Kasumi-1 (cell line): ENCODE data around the gene LAMP1.
"Not testable (repeated sequence)": the region's sequence is repeated elsewhere in the genome, so short reads cannot be mapped to it uniquely, and the experiment has no call there.

ENCODE experiments used
- DNase-seq, 2 experiments: peaks; one replicate each; lab custom pipeline; 2025; lab: John Stamatoyannopoulos, UW

Gene LAMP1

GRCh38 chr13:113327766-113328471 lies 30.9 kb downstream of the LAMP1 start:
- peak in 1 of 2 experiments; percentile 8 for DNase-seq

- no peak for DNase-seq
These were observed 31.8 kb downstream of the LAMP1 start for GRCh38 chr13:113328851-113329250.

DNA sequence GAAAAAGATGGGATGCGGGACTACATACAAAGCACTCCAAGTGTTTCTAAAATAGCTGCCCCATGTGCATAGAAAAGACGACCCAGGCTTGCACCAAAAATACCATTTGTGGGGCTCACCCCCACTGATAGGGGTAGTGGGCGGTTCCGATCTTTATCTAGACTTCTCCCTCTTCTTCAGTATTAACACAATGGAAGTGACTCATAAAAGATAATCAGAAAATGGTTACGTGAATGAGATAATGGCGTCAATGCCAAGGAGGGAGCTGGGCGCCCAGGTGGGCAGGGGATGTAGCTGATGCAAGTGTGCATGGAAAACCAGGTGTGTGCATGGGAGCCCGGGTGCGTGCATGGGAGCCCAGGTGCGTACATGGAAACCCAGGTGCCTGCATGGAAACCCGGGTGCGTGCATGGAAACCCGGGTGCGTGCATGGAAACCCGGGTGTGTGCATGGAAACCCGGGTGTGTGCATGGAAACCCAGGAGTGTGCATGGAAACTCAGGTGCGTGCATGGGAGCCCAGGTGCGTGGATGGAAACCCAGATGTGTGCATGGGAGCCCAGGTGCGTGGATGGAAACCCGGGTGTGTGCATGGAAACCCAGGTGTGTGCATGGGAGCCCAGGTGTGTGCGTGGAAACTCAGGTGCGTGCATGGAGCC lies 32.7 kb downstream of the LAMP1 start:
- peak in 1 of 2 experiments; percentile 2 for DNase-seq

DNA sequence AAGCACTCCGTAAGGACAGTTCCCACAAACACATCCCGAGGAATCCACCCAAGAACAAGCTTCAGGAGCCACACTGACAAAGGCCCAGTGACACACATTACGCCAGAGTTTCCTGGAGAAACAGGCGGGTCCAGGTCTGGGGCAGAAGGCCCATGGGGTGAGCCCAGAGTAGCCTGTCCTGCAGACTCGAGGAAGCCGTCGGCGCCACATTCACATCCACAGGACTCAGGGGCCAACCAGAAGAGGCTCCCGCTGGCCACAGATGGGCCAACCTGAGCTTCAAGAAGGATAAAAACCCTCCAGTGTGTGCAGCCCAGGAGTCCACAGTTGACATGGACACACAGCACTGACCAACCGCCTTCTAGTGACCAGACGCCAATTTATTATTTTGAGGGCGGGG lies 35.6 kb downstream of the LAMP1 start:
- DNase-seq: no peak

DNA sequence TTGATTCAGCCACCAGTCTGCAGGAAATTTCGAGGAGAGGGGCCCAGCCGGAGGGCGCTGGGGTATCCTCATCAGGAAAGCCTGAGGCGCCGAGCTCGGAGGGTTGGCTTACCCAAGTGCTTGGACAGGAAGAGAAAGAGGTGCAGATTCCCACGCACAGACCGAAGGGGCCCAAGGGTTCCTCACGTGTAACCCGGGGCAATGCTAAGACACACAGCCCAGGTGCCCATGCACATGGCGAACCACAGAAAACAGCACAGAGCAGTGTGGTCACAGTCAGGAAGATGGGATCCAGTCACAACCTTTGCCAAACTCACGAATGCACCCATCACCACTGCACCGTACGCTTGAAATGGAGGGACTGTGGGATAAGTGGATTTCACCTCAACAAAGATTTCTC lies 36.0 kb downstream of the LAMP1 start:
- no peak for DNase-seq

- no peak for DNase-seq
These were observed 40.5 kb downstream of the LAMP1 start for GRCh38 chr13:113337556-113337955.

- DNase-seq: no peak
These were observed 40.9 kb downstream of the LAMP1 start for GRCh38 chr13:113337976-113338375.

GRCh38 chr13:113338451-113338850 lies 41.4 kb downstream of the LAMP1 start:
- DNase-seq: no peak

DNA sequence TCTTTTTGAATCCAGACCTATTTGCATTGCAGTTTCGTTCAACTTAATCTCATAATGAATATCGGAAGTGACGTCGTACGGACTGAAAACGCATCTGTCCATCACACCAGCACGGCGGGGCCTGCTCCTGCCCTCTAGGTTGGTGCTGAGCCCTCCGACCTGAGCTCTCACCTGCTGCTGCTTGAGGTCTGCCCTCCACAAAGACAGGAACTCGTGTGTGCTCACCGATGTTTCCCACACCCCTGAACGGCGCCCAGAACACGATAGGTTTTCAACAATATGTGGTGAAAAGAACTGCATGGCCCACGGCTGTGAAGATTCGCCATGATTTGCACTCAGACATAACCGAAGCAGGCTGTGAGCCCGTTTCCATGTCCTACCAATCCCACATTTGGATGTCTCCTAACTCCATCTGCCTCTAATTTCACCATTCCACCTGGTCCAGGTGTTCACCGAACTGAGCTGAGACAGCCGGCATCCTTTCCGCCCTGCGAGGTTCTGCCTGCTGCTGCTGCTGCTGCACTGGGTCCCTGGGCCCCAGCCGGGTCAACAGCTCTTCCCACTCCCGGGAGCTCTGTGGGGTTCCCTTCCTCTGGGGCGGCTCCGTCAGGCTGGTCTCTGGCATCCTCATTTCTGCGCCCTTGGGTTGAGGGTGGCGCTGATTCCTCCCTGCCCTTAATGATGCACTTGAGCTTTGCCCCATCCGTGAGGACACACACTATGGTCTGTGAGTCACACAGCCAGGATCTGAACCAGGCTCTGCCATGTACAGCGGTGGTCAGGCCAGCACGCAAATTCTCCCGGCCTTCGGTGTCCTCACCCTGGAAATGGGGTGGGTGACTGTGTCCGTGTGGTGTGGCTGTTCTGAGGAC lies 46.0 kb downstream of the LAMP1 start:
- DNase-seq: no peak

DNA sequence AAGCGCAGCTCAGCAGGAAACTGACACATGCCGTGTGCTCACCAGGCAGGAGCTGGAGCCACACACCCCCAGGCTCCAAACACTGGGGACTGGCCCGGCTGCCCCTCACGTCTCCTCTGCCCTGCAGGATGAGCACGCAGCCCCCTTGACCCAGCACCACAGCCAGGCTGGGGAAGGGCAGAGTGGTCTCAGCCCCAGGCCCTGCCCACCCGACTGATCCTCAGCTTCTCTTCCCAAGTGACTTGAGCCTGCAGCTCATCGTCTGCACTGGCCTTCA lies 46.6 kb downstream of the LAMP1 start:
- no peak for DNase-seq

GRCh38 chr13:113345486-113345885 lies 48.4 kb downstream of the LAMP1 start:
- DNase-seq: no peak

DNA sequence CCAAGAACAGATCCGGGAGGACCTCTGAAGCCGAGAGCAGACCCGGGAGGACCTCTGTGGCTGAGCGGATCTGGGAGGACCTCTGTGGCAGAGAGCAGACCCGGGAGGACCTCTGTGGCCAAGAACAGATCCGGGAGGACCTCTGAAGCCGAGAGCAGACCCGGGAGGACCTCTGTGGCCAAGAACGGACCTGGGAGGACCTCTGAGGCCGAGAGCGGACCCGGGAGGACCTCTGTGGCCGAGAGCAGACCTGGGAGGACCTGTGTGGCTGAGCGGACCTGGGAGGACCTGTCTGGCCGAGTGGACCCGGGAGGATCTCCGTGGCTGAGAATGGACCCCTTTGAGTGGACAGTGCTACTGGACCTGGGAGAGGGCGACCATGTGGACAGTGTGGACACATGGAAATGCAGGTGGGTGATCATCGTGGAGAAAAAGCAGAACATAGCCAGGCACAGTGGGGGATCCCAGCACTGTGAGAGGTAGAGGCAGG lies 50.7 kb downstream of the LAMP1 start:
- not testable (repeated sequence) for DNase-seq

DNA sequence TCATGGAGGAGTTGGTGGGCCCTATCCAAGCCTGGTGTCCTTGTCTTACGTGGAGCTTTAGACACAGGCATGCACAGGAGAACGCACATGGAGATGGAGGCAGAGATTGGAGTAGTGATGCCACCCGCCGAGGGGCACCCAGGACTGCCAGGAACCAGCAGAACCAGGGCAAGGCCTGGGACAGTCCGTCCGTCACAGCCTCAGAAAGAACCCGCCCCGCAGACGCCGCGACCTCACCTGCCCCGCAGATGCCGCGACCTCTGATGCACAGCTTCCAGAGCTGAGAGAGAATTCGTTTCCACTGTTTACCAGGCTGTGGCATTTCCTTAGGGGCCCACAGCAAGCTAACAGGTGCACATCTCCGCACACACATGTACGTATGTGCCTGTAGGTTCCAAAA lies 51.6 kb downstream of the LAMP1 start:
- no peak for DNase-seq

GRCh38 chr13:113349050-113349449 lies 52.0 kb downstream of the LAMP1 start:
- DNase-seq: no peak

- no peak for DNase-seq
These were observed 52.5 kb downstream of the LAMP1 start for GRCh38 chr13:113349491-113349890.

DNA sequence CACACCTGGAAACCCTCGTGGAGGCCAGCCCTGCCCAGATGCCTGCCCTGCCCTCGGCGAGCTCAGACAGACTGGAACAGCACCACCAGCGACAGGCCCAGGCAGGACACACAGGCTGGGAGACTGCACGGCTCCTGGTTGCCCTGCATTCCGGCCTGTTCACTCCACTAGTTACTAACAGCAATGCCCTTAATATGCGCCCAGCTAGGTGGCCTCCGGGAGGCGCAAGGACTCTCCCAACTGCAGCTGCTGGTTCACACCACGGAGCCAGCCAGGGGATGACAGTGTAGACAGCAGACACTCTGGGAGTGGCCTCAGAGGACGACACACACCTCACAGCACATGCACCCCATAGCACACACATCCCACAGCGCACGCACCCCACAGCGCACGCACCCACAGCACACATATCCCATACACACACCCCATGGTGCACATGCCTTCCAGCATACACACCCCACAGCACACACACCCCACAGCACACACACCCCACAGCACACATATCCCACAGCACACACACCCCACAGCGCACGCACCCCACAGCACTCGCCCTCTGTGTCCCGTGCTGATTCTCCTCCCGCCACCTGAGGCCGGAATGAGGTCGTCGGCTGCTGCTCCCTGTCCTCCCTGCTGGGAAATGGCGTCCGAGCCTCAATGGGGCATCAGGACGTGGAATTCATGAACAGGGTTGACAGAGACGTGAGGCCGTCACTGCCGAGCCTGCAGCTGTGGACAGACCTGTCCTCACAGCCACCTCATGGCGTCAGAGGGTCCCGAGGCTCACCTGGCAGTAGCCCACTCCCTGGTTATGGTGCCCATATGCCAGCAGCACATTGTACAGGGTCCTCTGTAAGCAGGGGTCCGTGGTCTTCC lies 53.3 kb downstream of the LAMP1 start:
- DNase-seq: no peak

DNA sequence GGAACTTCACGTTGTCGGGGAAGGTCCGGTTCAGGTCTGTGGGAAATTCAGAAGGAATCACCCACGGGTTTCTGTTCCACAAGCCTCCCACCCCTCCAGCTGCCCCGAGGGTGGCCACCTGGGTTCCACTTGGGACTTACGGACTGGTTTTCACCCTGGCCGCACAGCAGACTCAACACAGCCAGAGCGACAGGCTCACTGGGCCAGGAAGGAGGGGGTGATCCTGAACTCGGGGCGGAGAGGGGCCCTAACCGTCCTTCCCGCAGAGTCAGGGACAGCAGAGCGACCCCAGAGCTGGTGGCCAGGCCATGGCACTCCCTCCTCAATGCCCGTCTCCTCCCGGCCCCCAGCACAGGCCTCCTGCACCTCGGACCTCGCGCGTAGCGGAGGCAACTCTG lies 53.9 kb downstream of the LAMP1 start:
- no peak for DNase-seq

- DNase-seq: no peak
These were observed 54.5 kb downstream of the LAMP1 start for GRCh38 chr13:113351514-113352026.

- DNase-seq: no peak
These were observed 56.2 kb downstream of the LAMP1 start for GRCh38 chr13:113353254-113353653.

- no peak for DNase-seq
These were observed 58.0 kb downstream of the LAMP1 start for GRCh38 chr13:113354831-113355610.

DNA sequence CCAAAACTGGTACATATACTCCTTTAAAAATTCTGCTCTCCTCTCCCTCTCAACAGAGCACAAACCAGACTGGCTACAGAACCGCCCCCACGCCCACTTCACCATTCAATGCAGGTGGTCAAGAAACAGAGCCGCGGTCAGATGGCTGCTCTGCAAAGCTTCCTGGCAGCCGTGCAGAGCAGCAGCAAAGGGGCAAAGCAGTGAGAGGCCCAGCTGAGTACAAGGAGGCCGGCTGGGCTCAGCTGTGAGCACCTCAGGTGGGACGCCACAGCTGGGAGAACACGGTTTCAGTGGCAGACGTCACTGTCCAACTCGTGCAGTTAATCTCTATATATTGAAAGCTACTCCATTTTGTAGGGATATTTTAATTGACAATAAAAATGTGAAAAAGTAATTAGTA lies 58.6 kb downstream of the LAMP1 start:
- no peak for DNase-seq
